GM23338 (cell line): Measurements from ENCODE around the gene AGPAT3. TPM values are rescaled to one million over a fixed set of nuclear protein-coding genes. Genes with fewer than 3 reads are reported as not detected.

Source experiments
- ATAC-seq: fragments of 200-7000 bp; cut with Tn5 transposase; 3 replicates; pipeline ENCODE4 v1.9.1; 2020
- DNase-seq: peaks from one replicate; pipeline ENCODE4 v3.0.0-alpha.2; 2015; ENCODE audit warnings: low spot score
- H2AFZ ChIP-seq: fragments of 200-600 bp; sonication (generic); 2 replicates; pipeline ENCODE4 v1.8.0; 2016; ENCODE audit warnings: antibody characterized with exemption, mild to moderate bottlenecking, moderate library complexity
- H3F3A ChIP-seq: fragments of 200-600 bp; sonication (generic); replicated peaks from 2 replicates; pipeline ENCODE4 v1.8.0; 2017; ENCODE audit warnings: antibody characterized with exemption, mixed run types, low read depth
- H3K27ac ChIP-seq: fragments of 200-600 bp; sonication (generic); 2 replicates; pipeline ENCODE4 v1.6.1; 2016; ENCODE audit warnings: low read depth
- H3K27me3 ChIP-seq: fragments of 200-600 bp; sonication (generic); 2 replicates; pipeline ENCODE4 v1.8.0; 2016; ENCODE audit warnings: mild to moderate bottlenecking, mixed run types, moderate library complexity; ENCODE audit not compliant: insufficient read depth
- H3K36me3 ChIP-seq: fragments of 200-600 bp; sonication (generic); 2 replicates; pipeline ENCODE4 v1.8.0; 2016; ENCODE audit warnings: mild to moderate bottlenecking; ENCODE audit not compliant: insufficient read depth
- H3K4me1 ChIP-seq: fragments of 200-600 bp; sonication (generic); 2 replicates; pipeline ENCODE4 v1.8.0; 2016; ENCODE audit warnings: mild to moderate bottlenecking, moderate library complexity; ENCODE audit not compliant: insufficient read depth
- H3K4me2 ChIP-seq: fragments of 200-600 bp; sonication (generic); 2 replicates; pipeline ENCODE4 v1.7.1; 2017; ENCODE audit warnings: mixed run types
- H3K4me3 ChIP-seq: fragments of 200-600 bp; sonication (generic); 2 replicates; pipeline ENCODE4 v1.6.1; 2016; ENCODE audit warnings: mixed run types
- H3K79me2 ChIP-seq: fragments of 200-600 bp; sonication (generic); replicated peaks from 2 replicates; pipeline ENCODE4 v1.8.0; 2017; ENCODE audit warnings: mild to moderate bottlenecking; ENCODE audit not compliant: insufficient read depth
- H3K9me2 ChIP-seq: fragments of 200-600 bp; sonication (generic); 2 replicates; pipeline ENCODE4 v1.8.0; 2017; ENCODE audit not compliant: insufficient read depth
- H4K20me1 ChIP-seq: fragments of 200-600 bp; sonication (generic); replicated peaks from 2 replicates; pipeline ENCODE4 v1.8.0; 2017; ENCODE audit warnings: mild to moderate bottlenecking; ENCODE audit not compliant: insufficient read depth
- H3K27ac Mint-ChIP-seq: 2 replicates; pipeline ENCODE4 v1.8.0; 2020; ENCODE audit warnings: inconsistent platforms, mild to moderate bottlenecking, moderate library complexity, mixed read lengths
- H3K27me3 Mint-ChIP-seq: 3 replicates; pipeline ENCODE4 v1.8.0; 2022; ENCODE audit warnings: low read depth, mild to moderate bottlenecking, moderate library complexity, mixed read lengths, inconsistent platforms; ENCODE audit not compliant: insufficient read depth, poor library complexity
- H3K36me3 Mint-ChIP-seq: 3 replicates; pipeline ENCODE4 v1.8.0; 2021; ENCODE audit warnings: low read depth, mild to moderate bottlenecking, inconsistent platforms, moderate library complexity, mixed read lengths
- H3K4me1 Mint-ChIP-seq: 3 replicates; pipeline ENCODE4 v1.8.0; 2020; ENCODE audit warnings: mild to moderate bottlenecking, inconsistent platforms, mixed read lengths
- H3K4me3 Mint-ChIP-seq: 3 replicates; pipeline ENCODE4 v1.8.0; 2021; ENCODE audit warnings: moderate library complexity, mild to moderate bottlenecking, inconsistent platforms, mixed read lengths
- H3K9me3 Mint-ChIP-seq: 3 replicates; pipeline ENCODE4 v1.8.0; 2020; ENCODE audit warnings: moderate library complexity, mild to moderate bottlenecking, inconsistent platforms, mixed read lengths
- ETS1 ChIP-seq: IDR thresholded peaks from 2 replicates; pipeline ENCODE4 v1.6.1; 2016; ENCODE audit warnings: antibody characterized with exemption
- JUNB ChIP-seq: IDR thresholded peaks from one replicate; pipeline ENCODE4 v1.6.1; 2016; ENCODE audit warnings: antibody characterized with exemption; ENCODE audit not compliant: unreplicated experiment
- STAT1 ChIP-seq: IDR thresholded peaks from one replicate; pipeline ENCODE4 v1.6.1; 2016; ENCODE audit warnings: antibody characterized with exemption; ENCODE audit not compliant: unreplicated experiment
- ZNF114 ChIP-seq: fragments of 250-450 bp; sonication (Bioruptor Pico); IDR thresholded peaks from 2 replicates; pipeline ENCODE4 v1.5.0; 2020; ENCODE audit warnings: mild to moderate bottlenecking, moderate library complexity
- ZNF331 ChIP-seq: fragments of 250-450 bp; sonication (Bioruptor Pico); IDR thresholded peaks from 2 replicates; pipeline ENCODE4 v1.5.0; 2020; ENCODE audit warnings: low read depth, mild to moderate bottlenecking, moderate library complexity
- ZNF462 ChIP-seq: fragments of 250-450 bp; sonication (Bioruptor Pico); IDR thresholded peaks from 2 replicates; pipeline ENCODE4 v1.5.0; 2020; ENCODE audit warnings: mild to moderate bottlenecking, moderate library complexity
- polyA plus RNA-seq: library from polyadenylated mRNA; unstranded; fragments of >200 nt; fragmentation: Nextera tagmentation; extraction: Ambion mirVana; gene quantifications from 2 replicates; pipeline ENCODE4 v1.2.1, GENCODE V29; 2016
- total RNA-seq: library from RNA; depleted of rRNA; stranded (reverse); fragments of >200 nt; shearing (Covaris generic); gene quantifications from 2 replicates; pipeline ENCODE4 v1.2.3, GENCODE V29; 2014

Gene AGPAT3
- total and polyA plus RNA-seq, 2 experiments from 2014 or later: 2.1 to 6.1 TPM

GRCh38 chr21:43951911-43952703 is 87.1 kb downstream of the AGPAT3 start (continued):
- TF ChIP-seq JUNB (no peak), ZNF114 (no peak), ETS1 (no peak), ZNF462 (no peak), ZNF331 (CRISPR knock-in tag) (no peak), STAT1 (no peak)

GRCh38 chr21:43953021-43953420 is 88.0 kb downstream of the AGPAT3 start:
- H3K36me3 ChIP-seq: no peaks in the 10 kb centered on the region
- TF ChIP-seq STAT1 (no peak), JUNB (no peak), ZNF331 (CRISPR knock-in tag) (no peak), ZNF114 (no peak)
- H3K27me3 ChIP-seq: no peaks in the 10 kb centered on the region
- H3K79me2 ChIP-seq: no peaks in the 10 kb centered on the region
- H3F3A ChIP-seq: no peaks in the 10 kb centered on the region
- H3K9me2 ChIP-seq: no peaks in the 10 kb centered on the region
- H3K36me3 Mint-ChIP-seq: no peaks in the 10 kb centered on the region
- DNase-seq (no peak), ATAC-seq (no peak)
- peaks cover 10% of the 10 kb centered on the region for H3K9me3 Mint-ChIP-seq
- H3K4me3 Mint-ChIP-seq: no peak overlapping the region
- no peak overlapping the region for H3K27ac ChIP-seq
- H2AFZ ChIP-seq: no peak overlapping the region
- no peaks in the 10 kb centered on the region for H3K4me1 Mint-ChIP-seq
- no peak overlapping the region for H3K4me2 ChIP-seq
- peaks cover 3% of the 10 kb centered on the region for H3K27me3 Mint-ChIP-seq
- H3K27ac Mint-ChIP-seq: no peak overlapping the region
- no peak overlapping the region for H3K4me3 ChIP-seq
- H4K20me1 ChIP-seq: no peaks in the 10 kb centered on the region
- H3K4me1 ChIP-seq: no peaks in the 10 kb centered on the region
